HTR-8/SVneo (cell line): Measurements from ENCODE around the gene MFSD11.
"Not testable (repeated sequence)": the region's sequence is repeated elsewhere in the genome, so short reads cannot be mapped to it uniquely, and the experiment has no call there.

Experiments
- DNase-seq: peaks from one replicate; pipeline ENCODE4 v3.0.0; 2011; ENCODE audit warnings: low spot score, mixed read lengths; ENCODE audit not compliant: insufficient read length
- FAIRE-seq: peaks from 2 replicates; lab custom pipeline; 2011; peaks lifted over from hg19 to GRCh38; lab: Jason Lieb, UNC

Gene MFSD11

GRCh38 chr17:76740329-76741118, 2.6 kb downstream of the MFSD11 start:
- FAIRE-seq (no peak), DNase-seq (no peak)

GRCh38 chr17:76742958-76743357, 5.0 kb downstream of the MFSD11 start:
- peak; percentile 51 for DNase-seq
- no peak for FAIRE-seq

- DNase-seq (no peak), FAIRE-seq (no peak)
Observed at GRCh38 chr17:76744747-76745146, 6.8 kb downstream of the MFSD11 start.

DNA sequence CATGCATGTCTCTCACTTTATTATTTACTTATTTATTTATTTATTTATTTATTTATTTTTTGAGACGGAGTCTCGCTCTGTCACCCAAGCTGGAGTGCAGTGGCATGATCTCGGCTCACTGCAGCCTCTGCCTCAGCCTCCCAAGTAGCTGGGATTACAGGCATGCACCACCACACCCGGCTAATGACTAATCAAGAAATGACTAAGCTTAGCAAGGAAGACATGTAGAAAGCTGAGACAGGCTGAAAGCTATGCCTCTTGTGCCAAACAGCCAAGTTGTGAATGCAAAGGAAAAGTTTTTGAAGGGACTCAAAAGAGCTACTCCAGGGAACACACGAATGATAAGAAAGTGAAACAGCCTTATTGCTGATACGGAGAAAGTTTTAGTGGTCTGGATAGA, 7.9 kb downstream of the MFSD11 start:
- not testable (repeated sequence) for FAIRE-seq, DNase-seq

DNA sequence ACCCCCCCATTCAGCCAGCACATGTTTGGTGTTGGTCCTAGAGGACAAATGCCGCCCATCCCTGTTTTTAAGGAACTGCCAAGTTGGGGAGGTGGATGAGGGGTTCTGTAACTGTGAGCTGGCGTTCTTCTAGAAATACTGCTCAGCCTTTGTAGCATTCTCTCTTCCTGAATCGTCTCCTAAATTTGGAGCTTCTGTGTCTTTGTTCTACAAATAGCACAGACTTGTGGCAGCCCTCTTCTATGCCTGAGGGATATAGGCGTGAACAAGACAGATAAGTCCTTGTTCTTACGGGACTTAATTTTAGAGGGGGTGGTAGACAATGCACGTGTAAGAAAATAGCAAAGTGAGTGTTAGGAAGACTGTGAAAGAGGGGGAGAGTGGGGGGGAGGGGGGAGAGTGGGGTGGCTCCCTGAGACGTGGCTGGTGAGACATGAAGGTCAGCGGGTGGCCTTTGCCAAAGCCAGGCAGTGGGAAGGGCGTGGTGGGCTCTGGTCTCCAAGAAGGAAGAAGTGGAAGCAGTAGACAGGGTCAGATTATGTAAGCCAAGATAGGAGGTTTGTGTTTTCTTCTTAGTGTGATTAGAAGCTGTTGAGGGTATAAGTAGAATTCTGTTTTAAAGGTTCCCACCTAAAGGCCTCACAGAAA, 9.9 kb downstream of the MFSD11 start:
- FAIRE-seq = no peak

GRCh38 chr17:76748657-76749056, 10.7 kb downstream of the MFSD11 start:
- DNase-seq (no peak), FAIRE-seq (no peak)

More for the DNA sequence above, 9.9 kb downstream of the MFSD11 start:
- no peak for DNase-seq

GRCh38 chr17:76751416-76751993, 13.6 kb downstream of the MFSD11 start:
- DNase-seq = no peak
- no peak for FAIRE-seq

- DNase-seq (no peak), FAIRE-seq (no peak)
Observed at GRCh38 chr17:76752006-76752405, 14.1 kb downstream of the MFSD11 start.

- FAIRE-seq (no peak), DNase-seq (no peak)
Observed at GRCh38 chr17:76753061-76753961, 15.4 kb downstream of the MFSD11 start.

DNA sequence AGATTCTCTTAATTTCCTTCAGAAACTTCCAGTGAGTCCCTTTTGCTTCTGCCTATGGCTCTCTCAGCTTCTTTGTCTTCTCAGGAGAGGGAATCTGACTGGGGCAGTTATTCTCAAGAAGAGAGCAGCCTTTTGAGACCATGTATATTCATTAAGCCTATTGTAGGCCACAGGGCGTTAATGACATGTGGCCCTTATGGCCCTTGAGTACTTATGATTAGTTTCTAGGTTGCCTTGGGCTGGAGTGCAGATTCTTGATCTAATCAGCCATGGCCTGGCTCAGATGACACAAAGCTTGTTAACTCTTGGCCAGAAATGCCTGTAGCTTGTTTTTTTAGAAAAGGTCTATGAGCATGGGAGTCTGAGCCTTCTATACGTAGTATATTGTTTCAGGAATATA, 17.4 kb downstream of the MFSD11 start:
- FAIRE-seq (no peak), DNase-seq (no peak)

GRCh38 chr17:76757256-76757655, 19.3 kb downstream of the MFSD11 start:
- FAIRE-seq (no peak), DNase-seq (no peak)

- no peak for FAIRE-seq
Observed at GRCh38 chr17:76758570-76758969, 20.7 kb downstream of the MFSD11 start.

GRCh38 chr17:76772842-76773525, 35.1 kb downstream of the MFSD11 start:
- DNase-seq = peak; percentile 89
- peak; percentile 74 for FAIRE-seq

More at GRCh38 chr17:76758570-76758969, 20.7 kb downstream of the MFSD11 start:
- no peak for DNase-seq

GRCh38 chr17:76775021-76775600, 37.2 kb downstream of the MFSD11 start:
- no peak for DNase-seq
- no peak for FAIRE-seq

DNA sequence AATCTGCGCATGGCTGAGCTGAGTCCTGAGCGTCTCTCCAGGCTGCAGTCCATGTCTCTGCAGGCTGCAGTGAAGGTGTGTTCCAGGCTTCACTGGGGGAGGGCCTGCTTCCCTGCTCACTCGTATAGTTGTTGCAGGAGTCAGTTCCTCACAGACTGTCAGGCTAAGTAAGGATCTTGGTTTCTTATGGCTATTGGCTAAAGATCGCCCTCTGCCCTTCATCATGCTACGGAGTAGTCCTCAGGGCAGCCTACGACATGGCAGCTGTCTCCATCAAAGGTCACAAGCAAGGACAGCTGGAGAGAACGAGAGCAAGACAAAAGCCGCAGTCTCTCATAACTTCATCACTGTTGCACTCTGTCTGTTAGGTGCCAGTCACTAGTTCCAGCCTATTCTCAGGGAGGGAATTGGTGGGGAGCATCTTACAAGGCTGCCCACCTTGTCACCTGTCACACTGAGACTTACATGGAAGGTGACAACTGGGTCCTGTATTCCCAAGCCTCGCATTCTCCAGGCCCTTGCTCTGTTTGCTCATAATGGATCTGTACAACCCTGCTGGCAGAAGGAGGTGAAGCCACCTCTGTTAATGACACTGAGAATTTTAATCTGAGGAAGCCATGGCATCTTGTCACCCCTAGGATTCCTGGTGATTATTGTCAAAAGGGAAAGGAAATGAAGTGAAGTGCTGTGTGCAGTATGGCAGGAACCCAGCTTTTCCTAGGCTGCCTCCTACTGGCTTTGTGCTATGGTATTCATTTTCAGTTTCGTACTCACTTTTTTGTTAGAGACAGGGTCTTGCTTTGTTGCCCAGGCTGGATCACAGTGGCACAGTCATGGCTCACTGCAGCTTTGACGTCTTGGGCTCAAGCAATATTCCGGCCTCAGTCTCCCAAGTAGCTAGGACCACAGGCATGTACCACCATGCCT, 43.4 kb downstream of the MFSD11 start:
- FAIRE-seq (peak; percentile 31), DNase-seq (no peak)

DNA sequence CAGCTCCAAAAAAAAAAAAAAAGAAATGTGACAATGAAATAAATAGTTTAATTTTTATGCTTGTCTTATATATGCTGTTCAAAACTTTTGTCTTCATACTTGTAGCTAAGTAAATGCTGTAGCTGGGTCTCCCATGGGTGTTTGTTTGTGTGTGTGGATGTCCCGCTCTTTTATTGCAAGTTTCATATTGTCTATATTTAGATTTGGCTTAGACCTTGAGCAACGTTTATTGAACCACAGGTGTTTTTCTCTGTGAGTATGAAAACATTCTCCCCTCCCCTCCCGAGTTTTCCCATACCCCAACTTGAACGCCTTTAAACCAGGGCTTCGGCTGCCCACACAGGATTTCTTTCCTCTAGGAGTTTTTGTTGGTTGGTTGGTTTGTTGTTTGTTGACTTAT, 45.2 kb downstream of the MFSD11 start:
- FAIRE-seq (no peak), DNase-seq (no peak)

DNA sequence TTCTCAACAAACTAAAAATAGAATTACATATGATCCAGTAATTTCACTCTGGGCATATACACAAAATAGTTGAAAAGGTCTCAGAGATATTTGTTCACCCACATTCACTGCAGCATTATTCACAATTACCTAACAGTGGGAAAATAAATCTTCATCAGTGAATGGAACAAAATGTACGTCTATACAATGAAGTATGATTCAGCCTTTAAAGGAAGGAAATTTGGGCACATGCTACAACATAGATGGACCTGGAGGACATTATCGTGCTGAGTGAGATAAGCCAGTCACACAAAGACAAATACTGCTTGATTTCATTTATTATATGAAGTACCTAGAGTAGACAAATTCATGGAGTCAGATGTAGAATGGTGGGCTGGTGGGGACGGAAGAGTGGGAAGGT, 47.0 kb downstream of the MFSD11 start:
- DNase-seq (no peak), FAIRE-seq (no peak)

- FAIRE-seq, DNase-seq: not testable (repeated sequence)
Observed at GRCh38 chr17:76787866-76788265, 49.9 kb downstream of the MFSD11 start.
